Mucosa of descending colon (tissue), 3 donors: Measurements from ENCODE around the gene WDR49. TPM values are rescaled to one million over a fixed set of nuclear protein-coding genes. Genes with fewer than 3 reads are reported as not detected.

Experiments
- ATAC-seq: fragments of 200-7000 bp; cut with Tn5 transposase; one replicate; pipeline ENCODE4 v1.9.1; 2020; ENCODE audit warnings: mild to moderate bottlenecking, moderate library complexity
- DNase-seq, 3 donors: peaks; one replicate each; pipeline ENCODE4 v3.0.0-alpha.2; 2020
- H3K36me3 ChIP-seq: fragments of 200-600 bp; one replicate; pipeline ENCODE4 v1.8.0; 2021; ENCODE audit warnings: low read depth, mild to moderate bottlenecking
- H3K4me1 ChIP-seq: fragments of 200-600 bp; one replicate; pipeline ENCODE4 v1.8.0; 2021; ENCODE audit warnings: low read depth, mild to moderate bottlenecking
- H3K4me3 ChIP-seq: fragments of 200-600 bp; one replicate; pipeline ENCODE4 v1.8.0; 2021; ENCODE audit warnings: mild to moderate bottlenecking
- H3K9me3 ChIP-seq: fragments of 200-600 bp; one replicate; pipeline ENCODE4 v1.8.0; 2021; ENCODE audit warnings: mild to moderate bottlenecking
- intact Hi-C, 2 donors: fragments of 100-400 bp; cut with DNase I in 1 of 2; cut with micrococcal nuclease in 1 of 2; formaldehyde crosslinking; loops; one replicate each; pipeline versions ENCODE4 v1.11.0 to v1.11.1; 2022; cut with DNase I, micrococcal nuclease
- total RNA-seq, 3 donors: library from RNA; stranded (reverse); fragmentation: NEBNext Ultra II Directional in 2 of 3; extraction: Animal tissue kit (Norgen Biotek cat#: 25700) in 2 of 3; gene quantifications; one replicate each; pipeline versions ENCODE4 v1.2.1 to v1.2.4, GENCODE V29; 2021 to 2023
- TF ChIP-seq, protein P1 (sequence below): fragments of 200-600 bp; IDR thresholded peaks from one replicate; pipeline ENCODE4 v1.8.0; 2022; ENCODE audit warnings: antibody characterized with exemption, mild to moderate bottlenecking
- donor health status: DM: no; HTN: no; CAD: no; lungs with moderate emphysema.
- donor health status: DM: no; HTN: no; CAD: no.
- donor health status: DM: no; HTN: yes; CAD: no.

The WDR49 gene
- total RNA-seq, 3 donors from 2014 or later = 0.46 to 0.95 (median 0.81) TPM

DNA sequence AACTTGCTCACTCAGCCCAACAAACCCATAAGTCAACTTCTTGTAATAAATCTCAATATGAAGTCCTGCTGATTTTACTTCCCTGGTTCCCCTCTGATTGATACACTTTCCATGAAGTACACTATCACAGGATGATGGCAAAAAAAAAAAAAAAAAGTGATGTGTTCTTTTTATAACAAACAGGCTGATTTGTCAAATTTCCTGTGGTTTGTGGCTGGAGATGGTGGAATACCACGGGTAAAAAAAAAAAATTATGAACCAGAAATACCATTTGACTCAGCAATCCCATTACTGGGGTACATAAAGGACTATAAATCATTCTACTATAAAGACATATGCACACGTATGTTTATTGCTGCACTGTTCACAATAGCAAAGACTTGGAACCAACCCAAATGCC lies 169.2 kb downstream of the WDR49 start:
- H3K9me3 ChIP-seq = no peaks in the 10 kb centered on the region
- H3K4me1 ChIP-seq = no peaks in the 10 kb centered on the region
- no peak for ATAC-seq
- intact Hi-C loops = no loop called here
- DNase-seq = no peak
- no peaks in the 10 kb centered on the region for H3K36me3 ChIP-seq
- TF ChIP-seq, protein P1, sequence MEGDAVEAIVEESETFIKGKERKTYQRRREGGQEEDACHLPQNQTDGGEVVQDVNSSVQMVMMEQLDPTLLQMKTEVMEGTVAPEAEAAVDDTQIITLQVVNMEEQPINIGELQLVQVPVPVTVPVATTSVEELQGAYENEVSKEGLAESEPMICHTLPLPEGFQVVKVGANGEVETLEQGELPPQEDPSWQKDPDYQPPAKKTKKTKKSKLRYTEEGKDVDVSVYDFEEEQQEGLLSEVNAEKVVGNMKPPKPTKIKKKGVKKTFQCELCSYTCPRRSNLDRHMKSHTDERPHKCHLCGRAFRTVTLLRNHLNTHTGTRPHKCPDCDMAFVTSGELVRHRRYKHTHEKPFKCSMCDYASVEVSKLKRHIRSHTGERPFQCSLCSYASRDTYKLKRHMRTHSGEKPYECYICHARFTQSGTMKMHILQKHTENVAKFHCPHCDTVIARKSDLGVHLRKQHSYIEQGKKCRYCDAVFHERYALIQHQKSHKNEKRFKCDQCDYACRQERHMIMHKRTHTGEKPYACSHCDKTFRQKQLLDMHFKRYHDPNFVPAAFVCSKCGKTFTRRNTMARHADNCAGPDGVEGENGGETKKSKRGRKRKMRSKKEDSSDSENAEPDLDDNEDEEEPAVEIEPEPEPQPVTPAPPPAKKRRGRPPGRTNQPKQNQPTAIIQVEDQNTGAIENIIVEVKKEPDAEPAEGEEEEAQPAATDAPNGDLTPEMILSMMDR = no peak
- no peak overlapping the region for H3K4me3 ChIP-seq

DNA sequence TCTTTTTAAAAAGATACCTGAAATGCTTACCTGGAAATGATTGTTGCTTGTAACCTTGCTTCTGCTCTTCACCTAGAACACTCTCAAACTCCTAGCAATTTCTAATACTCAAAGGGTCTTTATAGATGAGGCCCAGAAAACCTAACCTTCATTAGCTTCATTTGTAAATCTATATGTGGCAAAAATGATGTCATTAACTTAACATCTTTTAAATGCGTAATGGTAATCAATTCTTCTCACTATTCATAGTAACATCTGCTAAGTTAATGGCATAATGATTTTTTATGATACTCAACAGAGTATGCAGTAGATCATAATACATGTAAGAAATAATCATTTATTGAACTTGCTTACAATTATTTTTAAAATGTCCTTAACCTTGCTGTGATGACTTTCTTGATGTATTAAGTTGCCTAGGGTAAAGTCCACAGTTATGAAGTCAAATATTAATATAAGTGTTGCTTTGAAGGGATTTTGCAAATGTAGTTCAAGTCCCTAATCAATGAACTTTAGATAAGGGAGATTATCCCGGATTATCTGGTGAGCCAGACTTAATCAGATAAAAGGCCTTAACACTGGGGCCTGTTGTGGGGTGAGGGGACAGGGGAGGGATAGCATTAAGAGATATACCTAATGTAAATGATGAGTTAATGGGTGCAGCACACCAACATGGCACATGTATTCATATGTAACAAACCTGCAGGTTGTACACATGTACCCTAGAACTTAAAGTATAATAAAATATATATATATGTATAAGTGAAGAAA lies 169.8 kb downstream of the WDR49 start:
- no peak for DNase-seq
- ATAC-seq = no peak
- H3K9me3 ChIP-seq = no peaks in the 10 kb centered on the region
- intact Hi-C loops = no loop called here
- TF ChIP-seq, protein P1 = no peak
- no peak overlapping the region for H3K4me3 ChIP-seq
- H3K36me3 ChIP-seq = no peaks in the 10 kb centered on the region
- H3K4me1 ChIP-seq = no peaks in the 10 kb centered on the region

DNA sequence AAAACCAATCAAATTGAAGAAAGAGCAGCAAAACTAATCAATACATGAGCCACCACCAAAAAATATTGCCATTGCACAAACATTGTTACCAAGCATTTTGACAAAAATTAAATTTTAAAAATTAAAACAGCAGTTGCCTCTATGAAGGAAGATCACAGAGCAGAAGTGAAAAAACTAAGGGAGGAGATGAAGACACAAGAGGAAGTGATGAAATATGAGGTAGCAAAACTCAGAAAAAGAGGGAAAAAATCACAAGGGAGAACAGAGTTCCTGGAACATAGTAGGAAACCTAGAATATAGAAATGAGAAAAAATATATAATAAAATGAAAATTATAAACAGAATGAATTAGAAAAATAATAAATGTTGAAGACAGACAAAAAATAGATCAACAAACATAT lies 172.6 kb downstream of the WDR49 start:
- no peak for DNase-seq
- intact Hi-C loops = no loop called here
- TF ChIP-seq, protein P1 = no peak
- no peaks in the 10 kb centered on the region for H3K9me3 ChIP-seq
- no peaks in the 10 kb centered on the region for H3K4me1 ChIP-seq
- no peak for ATAC-seq
- H3K4me3 ChIP-seq = no peak overlapping the region
- H3K36me3 ChIP-seq = no peaks in the 10 kb centered on the region

DNA sequence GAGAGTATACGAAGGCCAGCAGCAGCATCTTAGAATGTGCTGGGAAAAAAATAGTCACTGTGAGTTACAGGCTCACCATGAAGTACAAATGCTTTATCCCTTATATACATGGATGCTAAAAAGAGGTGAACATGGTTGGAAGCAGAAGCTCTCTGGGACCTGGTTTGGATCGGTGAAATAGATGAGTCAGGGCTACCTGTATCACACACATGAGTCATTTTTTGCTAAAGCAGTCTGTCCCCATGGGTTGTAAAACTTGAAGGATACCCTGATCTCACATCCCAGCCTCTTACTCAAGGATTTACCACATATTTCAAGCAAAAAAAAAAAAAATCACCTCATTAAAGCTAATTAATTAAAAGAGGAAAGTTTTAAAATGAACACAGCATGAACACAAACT lies 173.0 kb downstream of the WDR49 start:
- DNase-seq (no peak), ATAC-seq (no peak)
- intact Hi-C loops = no loop called here
- H3K4me1 ChIP-seq = no peaks in the 10 kb centered on the region
- H3K36me3 ChIP-seq = no peaks in the 10 kb centered on the region
- TF ChIP-seq, protein P1 = no peak
- H3K4me3 ChIP-seq = no peak overlapping the region
- H3K9me3 ChIP-seq = no peaks in the 10 kb centered on the region

DNA sequence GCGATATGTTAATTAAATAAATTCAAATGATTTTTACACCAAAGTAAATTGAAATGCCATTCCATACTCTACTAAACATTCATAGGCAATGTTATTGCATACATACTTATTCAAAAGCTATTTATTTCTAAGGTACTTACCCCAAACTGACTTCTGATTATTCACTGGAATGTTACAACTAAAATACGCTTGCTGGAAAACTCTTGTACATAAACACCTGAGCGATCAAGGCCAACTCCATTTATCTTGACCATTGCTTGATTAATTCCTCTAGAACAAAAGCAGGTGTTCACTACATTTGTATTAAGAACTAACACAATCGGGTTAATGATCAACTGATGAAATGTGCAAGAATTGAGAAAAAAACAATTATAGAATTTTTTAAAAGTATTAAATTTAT lies 179.9 kb downstream of the WDR49 start, which contains the start of gene SERPINI2:
Gene SERPINI2 (minus strand): TSS at position 180 of the 400 bp plus-strand sequence. CDS start 2,208 bp downstream, outside the sequence.
- intact Hi-C loops = no loop called here

More for the DNA sequence above, 179.9 kb downstream of the WDR49 start, which contains the start of gene SERPINI2:
- no peaks in the 10 kb centered on the region for H3K4me1 ChIP-seq
- ATAC-seq (no peak), DNase-seq (no peak)
- no peaks in the 10 kb centered on the region for H3K36me3 ChIP-seq
- no peak within 1 kb of the TSS for H3K4me3 ChIP-seq
- H3K9me3 ChIP-seq = no peaks in the 10 kb centered on the region
- TF ChIP-seq, protein P1 = no peak
